OCI-LY1 (cell line): ENCODE data around the gene PCNX2.

Experiments
- EZH2 ChIP-seq: fragments of 200-600 bp; sonication (generic), shearing (Covaris generic); IDR thresholded peaks from 2 replicates; pipeline ENCODE4 v1.8.0; 2017; ENCODE audit warnings: borderline replicate concordance, mixed run types, mild to moderate bottlenecking, antibody characterized with exemption, low read length, moderate library complexity, mixed read lengths
- TF ChIP-seq, protein P1 (sequence below): fragments of 200-600 bp; sonication (generic), shearing (Covaris generic); IDR thresholded peaks from 2 replicates; pipeline ENCODE4 v1.5.1; 2017; ENCODE audit warnings: mild to moderate bottlenecking, antibody characterized with exemption, low read length, moderate library complexity, mixed read lengths

DNA sequence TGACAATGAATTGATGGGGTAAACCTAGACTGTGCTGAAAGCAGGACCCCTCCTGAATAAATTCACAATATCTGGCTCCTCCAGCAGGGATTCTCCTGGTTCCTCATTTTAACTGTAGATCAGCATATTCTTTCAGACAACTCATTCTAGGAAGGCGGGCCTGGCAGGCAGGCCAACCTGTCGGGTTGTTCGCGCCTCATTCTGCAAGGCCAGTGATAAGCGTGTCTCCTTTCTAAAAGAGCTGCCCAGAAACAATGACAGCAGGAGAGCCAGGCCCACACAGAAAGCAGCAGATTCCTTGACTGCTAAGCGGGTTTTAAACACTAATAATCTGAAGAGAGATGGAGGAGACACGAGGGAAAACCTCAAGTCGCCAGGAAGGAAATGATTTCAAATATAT lies 275.1 kb downstream of the PCNX2 start:
- TF ChIP-seq, protein P1, sequence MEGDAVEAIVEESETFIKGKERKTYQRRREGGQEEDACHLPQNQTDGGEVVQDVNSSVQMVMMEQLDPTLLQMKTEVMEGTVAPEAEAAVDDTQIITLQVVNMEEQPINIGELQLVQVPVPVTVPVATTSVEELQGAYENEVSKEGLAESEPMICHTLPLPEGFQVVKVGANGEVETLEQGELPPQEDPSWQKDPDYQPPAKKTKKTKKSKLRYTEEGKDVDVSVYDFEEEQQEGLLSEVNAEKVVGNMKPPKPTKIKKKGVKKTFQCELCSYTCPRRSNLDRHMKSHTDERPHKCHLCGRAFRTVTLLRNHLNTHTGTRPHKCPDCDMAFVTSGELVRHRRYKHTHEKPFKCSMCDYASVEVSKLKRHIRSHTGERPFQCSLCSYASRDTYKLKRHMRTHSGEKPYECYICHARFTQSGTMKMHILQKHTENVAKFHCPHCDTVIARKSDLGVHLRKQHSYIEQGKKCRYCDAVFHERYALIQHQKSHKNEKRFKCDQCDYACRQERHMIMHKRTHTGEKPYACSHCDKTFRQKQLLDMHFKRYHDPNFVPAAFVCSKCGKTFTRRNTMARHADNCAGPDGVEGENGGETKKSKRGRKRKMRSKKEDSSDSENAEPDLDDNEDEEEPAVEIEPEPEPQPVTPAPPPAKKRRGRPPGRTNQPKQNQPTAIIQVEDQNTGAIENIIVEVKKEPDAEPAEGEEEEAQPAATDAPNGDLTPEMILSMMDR: no peak
- no peak for TF ChIP-seq EZH2
